ENCODE results near the gene STX7.

DNA sequence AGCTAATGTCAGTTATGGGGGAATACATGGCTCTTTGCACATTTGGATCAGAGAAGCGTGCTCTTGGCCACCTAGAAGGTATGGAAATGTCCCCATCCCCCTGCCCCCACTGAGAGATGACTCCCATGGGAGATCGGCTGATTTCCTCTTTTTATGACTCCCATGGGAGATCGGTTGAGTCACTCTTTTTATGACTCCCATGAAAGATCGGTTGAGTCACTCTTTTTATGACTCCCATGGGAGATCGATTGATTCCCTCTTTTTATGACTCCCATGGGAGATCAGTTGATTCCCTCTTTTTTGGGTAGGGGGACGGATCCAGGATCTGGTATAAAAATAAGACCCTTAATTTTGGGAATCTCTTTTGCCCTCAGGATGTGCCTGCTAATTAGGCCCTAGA, 14.9 kb upstream of the STX7 start:
- TF ChIP-seq CTCF (IDR thresholded peaks at IDR 0.05; ENCODE audit: low read depth, low read length) (no peak), POLR2A (IDR thresholded peaks at IDR 0.05; ENCODE audit: extremely low read depth, insufficient read length) (no peak), MAX (IDR thresholded peaks at IDR 0.05; ENCODE audit: low read depth, low read length) (no peak)
